C4-2B (cell line): ENCODE results near the gene NOX4.

Experiments
- CTCF ChIP-seq: fragments of 450-650 bp; conservative IDR thresholded peaks from 2 replicates; pipeline ENCODE4 v1.5.1; 2017; ENCODE audit warnings: mild to moderate bottlenecking
- ZFX ChIP-seq: fragments of 450-650 bp; IDR thresholded peaks from 2 replicates; pipeline ENCODE4 v1.6.1; 2017

GRCh38 chr11:89537936-89538335 is 46.8 kb upstream of the NOX4 start:
- no peak for TF ChIP-seq CTCF
- TF ChIP-seq ZFX = no peak
